GM18526 (cell line): ENCODE data around the gene CAB39.
A peak's percentile ranks its signal among the peaks of the same experiment; 100 is the strongest.

ENCODE experiments used
- POLR2A ChIP-seq: IDR thresholded peaks from 3 replicates; pipeline ENCODE4 v1.6.1; 2011; ENCODE audit not compliant: insufficient read length; ENCODE audit errors: extremely low read depth

The CAB39 gene

DNA sequence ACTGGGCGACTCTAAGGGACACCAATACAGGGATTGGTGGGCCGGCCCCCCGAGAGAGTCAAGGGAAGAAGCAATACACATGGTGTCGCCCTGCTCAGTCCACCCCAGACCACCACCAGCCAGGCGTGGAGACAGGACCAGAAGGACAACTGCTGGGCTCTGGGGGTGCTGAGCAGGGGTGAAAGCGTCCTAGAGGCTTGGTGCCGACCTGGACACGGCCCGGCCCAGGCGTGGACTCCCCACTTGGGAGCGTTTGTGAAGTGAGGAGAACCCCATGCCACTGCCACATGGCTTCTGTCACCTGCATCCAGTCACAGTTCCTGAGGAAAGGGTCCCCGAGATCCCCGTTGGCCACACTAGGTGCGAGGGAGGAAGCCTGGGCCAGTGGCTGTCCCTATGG, 116.7 kb downstream of the CAB39 start:
- TF ChIP-seq POLR2A, result no peak

- TF ChIP-seq POLR2A, result no peak
Observed at GRCh38 chr2:230829959-230830358, 117.3 kb downstream of the CAB39 start.

DNA sequence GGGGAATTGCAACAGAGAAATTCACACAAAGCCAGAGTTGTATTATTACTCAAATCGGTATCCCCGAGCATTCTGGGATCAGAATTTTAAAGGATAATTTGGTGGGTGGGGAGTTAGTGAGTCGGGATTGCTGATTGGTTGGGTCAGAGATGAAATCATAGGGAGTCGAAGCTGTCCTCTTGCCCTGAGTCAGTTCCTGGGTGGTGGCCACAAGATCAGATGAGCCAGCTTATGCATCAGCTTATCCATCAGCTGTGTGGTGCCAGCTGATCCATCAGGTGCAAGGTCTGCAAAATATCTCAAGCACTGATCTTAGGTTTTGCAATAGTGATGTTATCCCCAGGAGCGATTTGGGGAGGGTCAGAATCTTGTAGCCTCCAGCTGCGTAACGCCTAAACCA, 117.8 kb downstream of the CAB39 start:
- TF ChIP-seq POLR2A, result no peak

DNA sequence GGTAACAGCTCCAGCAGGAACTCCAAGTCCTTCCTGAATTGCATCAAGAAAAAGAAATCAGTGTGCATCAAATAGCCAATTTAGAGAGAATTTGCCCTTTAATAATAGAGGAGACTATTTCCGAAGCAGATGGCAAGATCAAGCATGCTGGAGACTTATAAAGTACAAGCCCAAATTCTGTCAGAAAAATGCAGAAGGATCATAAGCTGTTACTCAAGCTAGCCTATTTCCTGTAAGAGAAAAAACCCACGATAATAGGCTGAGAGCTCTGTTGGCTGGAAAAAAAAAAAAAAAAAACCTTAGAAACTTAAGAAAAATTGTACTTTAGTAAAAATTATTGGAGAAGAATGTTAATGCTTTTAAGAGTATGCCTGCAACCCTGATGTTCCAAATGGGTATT, 127.7 kb downstream of the CAB39 start:
- TF ChIP-seq POLR2A, result no peak

DNA sequence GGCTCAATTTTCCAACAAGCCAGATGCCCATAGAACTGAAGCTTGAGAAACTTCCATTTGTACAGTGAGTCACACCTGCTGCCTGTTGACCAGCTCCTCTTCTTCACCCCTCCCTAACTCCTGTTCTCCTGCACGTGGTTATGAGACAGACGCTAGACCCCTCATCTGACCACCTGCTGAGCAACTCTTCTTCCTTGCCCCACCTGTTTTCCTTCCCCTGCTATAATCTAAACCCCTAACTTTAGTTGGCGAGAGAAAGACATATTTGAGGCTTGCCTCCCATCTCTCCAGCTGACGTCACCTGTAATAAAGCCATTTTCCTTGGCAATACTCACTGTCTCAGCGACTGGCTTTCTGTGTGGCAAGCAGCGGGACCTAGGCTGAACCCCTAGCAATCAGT, 129.8 kb downstream of the CAB39 start:
- TF ChIP-seq POLR2A, result no peak

DNA sequence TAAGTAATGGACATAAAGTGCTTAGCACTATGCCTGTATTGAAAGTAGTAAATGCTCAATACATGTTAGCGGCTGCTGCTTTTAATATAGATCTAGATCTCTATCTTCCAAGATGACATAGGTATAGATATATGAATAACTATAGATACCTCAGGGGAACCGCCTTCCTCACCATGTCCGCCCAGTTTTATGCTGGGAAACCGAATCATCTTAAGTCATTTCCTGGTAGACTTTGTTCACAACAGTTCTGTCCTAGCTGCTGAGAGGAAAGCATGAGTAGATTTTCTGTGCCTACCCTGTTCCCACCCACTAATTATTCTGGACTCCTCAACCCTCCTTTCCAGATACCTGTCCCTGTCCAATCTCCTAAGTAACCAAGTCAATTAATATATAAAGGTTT, 130.5 kb downstream of the CAB39 start:
- no peak for TF ChIP-seq POLR2A

DNA sequence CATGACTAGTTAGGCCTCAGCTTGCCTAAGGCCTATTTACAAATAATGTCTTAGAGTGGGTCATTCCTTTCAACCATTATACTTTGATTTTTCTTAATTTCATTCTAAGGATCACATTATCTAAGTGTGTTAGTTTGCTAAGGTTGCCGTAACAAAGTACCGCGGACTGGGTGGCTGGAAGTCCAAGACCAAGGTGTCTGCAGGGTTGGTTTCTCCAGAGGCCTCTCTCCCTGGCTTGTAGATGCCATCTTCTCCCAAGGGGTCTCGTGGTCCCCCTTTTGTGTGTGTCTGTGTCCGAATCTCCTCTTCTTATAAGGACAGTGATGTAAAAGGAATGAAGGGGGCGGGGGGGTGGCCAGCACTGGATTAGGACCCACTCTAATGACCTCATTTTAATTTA, 133.7 kb downstream of the CAB39 start:
- no peak for TF ChIP-seq POLR2A

- no peak for TF ChIP-seq POLR2A
Observed at GRCh38 chr2:230847883-230848388, 135.3 kb downstream of the CAB39 start.

GRCh38 chr2:230849633-230850357, 137.2 kb downstream of the CAB39 start:
- TF ChIP-seq POLR2A, result no peak

DNA sequence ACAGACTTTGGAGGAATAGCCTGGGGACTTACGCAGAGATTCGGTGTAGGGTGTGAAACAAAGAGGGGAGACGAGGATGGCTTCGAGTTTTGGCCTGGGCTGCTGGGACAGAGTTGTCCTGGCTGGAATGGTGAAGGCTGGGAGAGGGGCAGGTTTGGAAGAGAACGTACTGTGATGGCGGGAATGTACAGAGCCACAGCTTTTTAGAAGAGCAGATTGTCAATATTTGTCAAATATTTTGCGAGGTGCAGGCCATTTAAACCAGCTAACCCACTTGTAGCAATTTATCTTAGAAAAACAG, 137.7 kb downstream of the CAB39 start:
- no peak for TF ChIP-seq POLR2A

- no peak for TF ChIP-seq POLR2A
Observed at GRCh38 chr2:230852113-230852512, 139.5 kb downstream of the CAB39 start.

DNA sequence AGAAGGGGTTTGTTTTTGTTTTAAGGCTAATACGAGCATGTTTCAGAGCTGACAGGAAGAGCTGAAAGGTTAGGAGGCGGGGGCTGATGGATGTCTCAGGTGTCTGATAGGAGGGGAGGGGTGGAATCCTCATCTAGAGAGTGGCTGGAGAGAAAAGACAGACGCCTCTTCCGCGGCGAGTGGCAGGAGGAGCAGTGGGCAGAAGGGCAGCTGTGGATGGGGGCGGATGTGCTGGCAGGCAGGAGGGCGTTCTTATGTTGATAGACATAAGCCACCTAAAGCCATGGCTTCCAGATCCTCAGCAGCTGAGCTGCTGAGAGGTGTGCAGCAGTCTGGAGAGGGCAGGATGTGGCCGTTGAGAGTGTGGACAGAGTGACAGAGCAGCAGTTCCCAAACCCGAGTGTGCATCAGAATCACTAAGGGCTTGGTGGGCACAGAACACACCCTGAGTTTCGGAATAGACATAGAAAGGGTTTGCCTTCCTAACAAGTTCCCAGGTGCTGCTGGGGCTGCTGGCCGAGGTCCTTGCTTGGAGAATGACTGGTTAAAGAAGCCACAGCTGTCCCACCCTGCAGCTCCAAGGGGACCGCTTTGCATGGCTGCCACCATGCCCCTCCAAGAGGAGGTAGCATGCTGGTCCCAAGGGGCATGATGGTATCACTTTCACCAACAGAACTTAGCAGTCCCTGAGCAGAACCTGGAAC, 149.1 kb downstream of the CAB39 start:
- TF ChIP-seq POLR2A, result no peak

GRCh38 chr2:230862292-230862691, 149.7 kb downstream of the CAB39 start:
- no peak for TF ChIP-seq POLR2A

GRCh38 chr2:230863031-230863430, 150.4 kb downstream of the CAB39 start:
- TF ChIP-seq POLR2A, result no peak

DNA sequence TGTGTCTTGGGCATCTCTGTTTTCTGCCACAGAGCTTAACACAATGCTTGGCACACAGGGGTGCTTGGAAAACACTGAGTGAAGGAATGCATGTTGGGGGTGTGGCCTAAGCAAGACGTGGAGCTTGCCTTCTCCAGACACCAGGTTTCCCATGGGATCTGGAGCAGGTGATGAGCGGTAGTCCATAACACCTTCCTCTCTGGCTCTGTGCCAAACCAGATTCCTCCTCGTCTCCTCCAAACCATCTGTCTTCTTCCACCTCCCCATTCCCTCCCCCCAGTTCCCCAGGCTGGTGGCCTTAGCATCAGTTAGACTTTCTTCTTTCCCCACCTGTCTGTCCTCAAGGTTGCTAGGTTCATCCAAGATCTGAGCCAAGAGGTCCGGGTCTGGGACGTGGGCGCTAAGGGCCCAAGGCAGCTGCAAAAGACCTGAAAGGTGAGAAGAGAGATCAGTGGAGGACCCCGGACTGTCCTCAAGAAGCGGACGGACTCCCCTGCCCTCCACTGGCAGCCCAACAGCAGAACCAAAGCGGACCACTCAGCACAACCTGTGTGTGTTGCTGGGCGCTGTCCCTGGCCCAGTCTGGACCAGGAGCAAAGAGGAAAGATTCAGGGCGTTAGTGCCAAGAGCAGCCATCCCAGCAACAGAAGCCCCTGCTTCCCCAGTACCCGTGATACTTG, 150.9 kb downstream of the CAB39 start:
- no peak for TF ChIP-seq POLR2A

DNA sequence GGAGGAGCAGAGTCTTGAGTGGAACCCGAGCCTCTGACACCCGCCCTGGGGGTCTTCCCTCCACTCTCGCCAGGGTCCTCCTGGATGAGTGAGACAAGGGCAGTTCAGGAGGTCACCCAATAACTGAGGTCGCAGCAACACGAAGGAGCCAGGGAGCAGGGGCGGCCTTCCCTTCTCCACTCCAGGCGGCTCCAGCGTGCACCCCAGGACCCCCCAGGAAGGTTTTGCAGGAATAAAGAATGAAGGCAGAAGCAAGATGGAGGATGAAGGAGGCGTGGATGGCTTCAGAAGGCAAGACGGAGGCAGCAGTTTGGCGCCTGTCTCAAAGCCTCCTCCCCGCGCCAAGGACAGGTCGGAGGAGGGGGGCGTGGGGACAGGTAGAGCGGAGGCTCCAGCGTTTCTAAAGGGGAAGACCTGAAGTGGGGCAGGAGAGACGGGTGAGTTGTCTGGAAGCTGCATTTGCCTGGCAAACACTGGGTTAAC, 151.5 kb downstream of the CAB39 start:
- TF ChIP-seq POLR2A, result no peak

- TF ChIP-seq POLR2A, result peak; percentile 67
Observed at GRCh38 chr2:230864605-230865306, 152.1 kb downstream of the CAB39 start, which contains the start of gene ITM2C. TSS of gene ITM2C (plus strand) at chr2:230864942. CDS start at chr2:230865026, 84 bp downstream.
